Parathyroid adenoma (tissue), 2 donors: ENCODE data around the gene PRXL2B.

Experiments used
- H2AFZ ChIP-seq: fragments of 300-600 bp; sonication (generic); one replicate; pipeline ENCODE4 v1.7.0; 2017; ENCODE audit warnings: antibody characterized with exemption, mild to moderate bottlenecking
- H3K27ac ChIP-seq: fragments of 300-600 bp; sonication (generic); one replicate; pipeline ENCODE4 v1.7.0; 2017
- H3K27me3 ChIP-seq: fragments of 300-600 bp; sonication (generic); one replicate; pipeline ENCODE4 v1.7.0; 2017; ENCODE audit warnings: low read length; ENCODE audit not compliant: control insufficient read depth, insufficient read depth
- H3K36me3 ChIP-seq: fragments of 300-600 bp; sonication (generic); one replicate; pipeline ENCODE4 v1.7.0; 2017; ENCODE audit warnings: low read length; ENCODE audit not compliant: control insufficient read depth, insufficient read depth
- H3K4me1 ChIP-seq: fragments of 300-600 bp; sonication (generic); one replicate; pipeline ENCODE4 v1.7.0; 2017; ENCODE audit warnings: control low read depth
- H3K4me2 ChIP-seq: fragments of 300-600 bp; sonication (generic); one replicate; pipeline ENCODE4 v1.7.0; 2017; ENCODE audit warnings: low read length
- H3K4me3 ChIP-seq: fragments of 300-600 bp; sonication (generic); one replicate; pipeline ENCODE4 v1.7.0; 2017; ENCODE audit warnings: low read depth, low read length
- H3K79me2 ChIP-seq: fragments of 300-600 bp; sonication (generic); one replicate; pipeline ENCODE4 v1.7.0; 2017; ENCODE audit warnings: control low read depth
- H3K9ac ChIP-seq: fragments of 300-600 bp; sonication (generic); one replicate; pipeline ENCODE4 v1.7.0; 2017; ENCODE audit warnings: mild to moderate bottlenecking
- H3K9me3 ChIP-seq: fragments of 300-600 bp; sonication (generic); one replicate; pipeline ENCODE4 v1.7.0; 2017; ENCODE audit warnings: low read length; ENCODE audit not compliant: control insufficient read depth
- TF ChIP-seq, protein P1 (sequence below): fragments of 300-600 bp; sonication (generic); IDR thresholded peaks from one replicate; pipeline ENCODE4 v1.7.0; 2017; ENCODE audit warnings: antibody characterized with exemption, mild to moderate bottlenecking
- donor health status: primary hyperparathyroidism.

Gene PRXL2B

DNA sequence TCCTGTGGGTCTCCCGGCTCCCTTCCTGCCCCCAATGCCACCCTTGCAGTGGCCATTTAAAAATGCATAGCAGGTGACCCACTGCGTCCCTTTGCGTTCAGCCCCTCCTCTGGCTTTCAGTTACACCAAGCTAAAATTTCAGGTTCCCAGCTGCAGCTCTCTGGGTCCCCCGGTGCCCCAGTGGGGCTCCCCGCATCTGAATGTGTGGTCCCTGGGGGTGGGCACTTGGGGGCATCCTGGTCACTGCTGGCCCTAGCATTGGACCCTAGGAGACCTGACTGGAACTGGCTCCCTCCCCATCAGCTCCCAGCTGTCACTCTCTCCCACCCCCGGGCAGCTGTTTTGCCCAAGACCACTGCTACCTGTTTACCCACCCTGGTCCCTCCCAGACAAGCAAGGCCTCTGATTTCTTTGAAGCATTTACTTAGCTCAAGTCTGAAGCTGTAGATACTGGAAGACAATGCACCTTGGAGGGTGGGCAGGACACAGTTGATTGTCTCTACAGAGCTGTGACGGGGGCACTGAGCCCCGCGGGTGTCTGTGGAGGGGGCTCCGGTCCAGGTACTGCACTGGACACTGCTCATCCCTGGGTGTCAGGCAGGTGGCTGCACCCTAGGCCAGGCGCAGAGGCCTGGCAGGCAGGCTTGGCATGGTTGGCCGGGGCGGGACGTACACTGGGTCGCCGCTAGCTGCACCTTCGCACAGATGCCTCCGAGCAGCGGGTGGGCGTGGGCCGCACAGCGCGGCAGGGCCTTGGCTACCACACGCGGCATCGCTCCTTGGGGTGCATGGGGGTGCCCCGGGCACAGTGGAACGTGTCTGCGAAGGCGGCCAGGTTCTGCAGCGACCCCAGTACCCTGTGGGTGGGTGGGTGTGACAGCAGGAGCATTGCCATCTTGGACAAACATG is 3.9 kb downstream of the PRXL2B start:
- H3K9me3 ChIP-seq, result no peaks in the 10 kb centered on the region
- no peak overlapping the region for H3K27ac ChIP-seq
- H3K36me3 ChIP-seq, result no peaks in the 10 kb centered on the region
- TF ChIP-seq, protein P1, sequence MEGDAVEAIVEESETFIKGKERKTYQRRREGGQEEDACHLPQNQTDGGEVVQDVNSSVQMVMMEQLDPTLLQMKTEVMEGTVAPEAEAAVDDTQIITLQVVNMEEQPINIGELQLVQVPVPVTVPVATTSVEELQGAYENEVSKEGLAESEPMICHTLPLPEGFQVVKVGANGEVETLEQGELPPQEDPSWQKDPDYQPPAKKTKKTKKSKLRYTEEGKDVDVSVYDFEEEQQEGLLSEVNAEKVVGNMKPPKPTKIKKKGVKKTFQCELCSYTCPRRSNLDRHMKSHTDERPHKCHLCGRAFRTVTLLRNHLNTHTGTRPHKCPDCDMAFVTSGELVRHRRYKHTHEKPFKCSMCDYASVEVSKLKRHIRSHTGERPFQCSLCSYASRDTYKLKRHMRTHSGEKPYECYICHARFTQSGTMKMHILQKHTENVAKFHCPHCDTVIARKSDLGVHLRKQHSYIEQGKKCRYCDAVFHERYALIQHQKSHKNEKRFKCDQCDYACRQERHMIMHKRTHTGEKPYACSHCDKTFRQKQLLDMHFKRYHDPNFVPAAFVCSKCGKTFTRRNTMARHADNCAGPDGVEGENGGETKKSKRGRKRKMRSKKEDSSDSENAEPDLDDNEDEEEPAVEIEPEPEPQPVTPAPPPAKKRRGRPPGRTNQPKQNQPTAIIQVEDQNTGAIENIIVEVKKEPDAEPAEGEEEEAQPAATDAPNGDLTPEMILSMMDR, result no peak
- H2AFZ ChIP-seq, result no peak overlapping the region
- no peaks in the 10 kb centered on the region for H3K79me2 ChIP-seq
- no peaks in the 10 kb centered on the region for H3K4me1 ChIP-seq
- no peak overlapping the region for H3K4me3 ChIP-seq
- H3K9ac ChIP-seq, result no peak overlapping the region
- no peaks in the 10 kb centered on the region for H3K27me3 ChIP-seq
- H3K4me2 ChIP-seq, result no peak overlapping the region

DNA sequence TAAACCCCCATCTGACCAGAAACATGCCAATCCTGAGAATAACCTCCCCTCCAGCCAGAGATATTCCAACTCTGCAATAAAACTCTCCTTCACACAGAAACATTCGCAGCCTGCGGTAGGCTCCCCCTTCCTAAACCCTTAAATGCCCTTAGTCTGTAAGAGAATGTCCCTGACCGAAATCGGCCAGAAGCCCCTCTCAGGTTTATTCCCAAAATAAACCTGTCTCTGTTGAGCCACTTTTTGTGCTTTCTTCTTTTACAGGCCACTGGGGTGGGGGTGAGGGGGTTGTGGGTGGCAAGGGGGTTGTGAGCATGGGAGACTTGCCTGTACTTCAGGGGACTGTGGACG is 4.6 kb downstream of the PRXL2B start:
- no peak overlapping the region for H2AFZ ChIP-seq
- H3K27me3 ChIP-seq, result no peaks in the 10 kb centered on the region
- TF ChIP-seq, protein P1, result no peak
- no peaks in the 10 kb centered on the region for H3K36me3 ChIP-seq
- no peaks in the 10 kb centered on the region for H3K9me3 ChIP-seq
- H3K4me1 ChIP-seq, result no peaks in the 10 kb centered on the region
- no peak overlapping the region for H3K27ac ChIP-seq
- H3K79me2 ChIP-seq, result no peaks in the 10 kb centered on the region
- H3K9ac ChIP-seq, result no peak overlapping the region
- no peak overlapping the region for H3K4me3 ChIP-seq
- H3K4me2 ChIP-seq, result no peak overlapping the region

DNA sequence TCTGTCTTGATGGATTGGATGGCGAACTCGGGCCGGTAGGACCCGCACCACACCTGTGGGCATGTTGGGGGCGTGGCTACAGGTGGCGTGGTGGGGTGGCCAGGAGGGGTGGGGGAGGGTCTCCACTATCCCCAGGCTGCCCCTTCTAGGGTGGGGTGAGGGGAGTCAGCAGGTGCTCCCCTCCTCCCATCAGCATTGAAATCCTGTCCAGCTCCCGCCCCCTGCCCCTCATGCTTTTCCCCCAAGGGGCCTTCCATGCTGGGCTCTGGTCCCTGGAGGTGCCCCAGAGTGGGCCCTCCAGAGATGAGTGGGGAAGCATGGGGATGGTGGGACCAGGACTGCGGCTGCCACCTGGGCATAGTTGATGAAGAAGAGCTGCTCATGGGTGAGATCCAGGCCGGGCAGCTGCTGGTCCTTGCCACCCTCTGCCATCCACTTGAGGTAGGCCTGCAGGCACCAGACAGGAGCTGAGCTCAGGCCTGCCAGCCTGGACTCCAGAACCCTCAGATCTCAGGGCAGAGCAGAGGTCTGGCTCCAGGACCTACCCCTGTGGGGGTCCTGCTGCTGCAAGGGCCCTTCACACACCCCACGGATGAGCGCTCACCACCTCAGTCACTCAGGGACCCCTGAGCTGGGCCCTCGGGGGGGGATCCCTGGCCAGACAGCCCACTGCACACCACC is 5.1 kb downstream of the PRXL2B start:
- H3K9ac ChIP-seq, result no peak overlapping the region
- H3K36me3 ChIP-seq, result no peaks in the 10 kb centered on the region
- H3K4me1 ChIP-seq, result no peaks in the 10 kb centered on the region
- no peak overlapping the region for H3K4me3 ChIP-seq
- no peaks in the 10 kb centered on the region for H3K79me2 ChIP-seq
- no peak overlapping the region for H3K27ac ChIP-seq
- H3K27me3 ChIP-seq, result no peaks in the 10 kb centered on the region
- no peak overlapping the region for H3K4me2 ChIP-seq
- TF ChIP-seq, protein P1, result no peak
- no peak overlapping the region for H2AFZ ChIP-seq
- H3K9me3 ChIP-seq, result no peaks in the 10 kb centered on the region

DNA sequence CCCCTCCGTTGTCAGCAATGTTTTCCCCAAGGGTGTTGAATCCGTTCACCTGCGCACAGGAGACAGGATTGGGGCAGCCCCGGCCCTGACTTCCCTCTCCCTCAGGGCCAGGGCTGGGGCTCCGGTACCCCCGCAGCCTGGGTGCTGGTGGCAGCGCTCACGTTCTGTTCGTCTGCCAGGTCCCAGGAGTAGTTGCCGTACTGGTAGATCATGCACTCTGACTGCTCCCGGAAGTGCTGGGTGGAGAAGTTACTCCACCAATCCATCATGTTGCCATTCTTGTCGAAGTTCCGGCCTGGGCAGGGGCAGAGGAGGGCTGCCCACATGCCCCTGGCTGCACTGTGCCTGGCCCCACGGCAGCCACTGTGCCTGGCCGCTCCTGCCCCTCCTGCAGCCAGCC is 6.1 kb downstream of the PRXL2B start:
- H3K4me3 ChIP-seq, result no peak overlapping the region
- no peak overlapping the region for H3K4me2 ChIP-seq
- H3K79me2 ChIP-seq, result no peaks in the 10 kb centered on the region
- no peaks in the 10 kb centered on the region for H3K4me1 ChIP-seq
- no peak overlapping the region for H2AFZ ChIP-seq
- H3K27ac ChIP-seq, result no peak overlapping the region
- H3K27me3 ChIP-seq, result no peaks in the 10 kb centered on the region
- H3K36me3 ChIP-seq, result no peaks in the 10 kb centered on the region
- H3K9me3 ChIP-seq, result no peaks in the 10 kb centered on the region
- no peak overlapping the region for H3K9ac ChIP-seq
- TF ChIP-seq, protein P1, result no peak
